HL-60 (cell line): ENCODE data around the gene LRP6.
"Not testable (repeated sequence)": the region's sequence is repeated elsewhere in the genome, so short reads cannot be mapped to it uniquely, and the experiment has no call there.

Experiments used
- DNase-seq, 2 experiments: peaks; one replicate each; pipeline ENCODE4 v3.0.0-alpha.2; 2010 to 2020; ENCODE audit warnings: low read depth in 1 of 2, low spot score in 1 of 2
- H3K27ac ChIP-seq: fragments of 250-450 bp; sonication (Bioruptor Pico); replicated peaks from 2 replicates; pipeline ENCODE4 v1.5.1; 2020; ENCODE audit warnings: mild to moderate bottlenecking, moderate library complexity
- H3K27me3 ChIP-seq: fragments of 250-450 bp; sonication (Bioruptor Pico); 2 replicates; pipeline ENCODE4 v1.5.1; 2021; ENCODE audit warnings: mild to moderate bottlenecking, moderate library complexity; ENCODE audit not compliant: insufficient read depth, poor library complexity, severe bottlenecking
- H3K4me3 ChIP-seq: replicated peaks from 2 replicates; pipeline ENCODE4 v1.5.1; 2011; ENCODE audit warnings: mild to moderate bottlenecking, control low read depth, low read length; ENCODE audit not compliant: insufficient read depth
- CTCF ChIP-seq: IDR thresholded peaks from one replicate; pipeline ENCODE4 v1.5.1; 2011; ENCODE audit warnings: low read length, control low read depth, inconsistent platforms; ENCODE audit not compliant: insufficient read depth
- GABPA ChIP-seq: IDR thresholded peaks from 2 replicates; pipeline ENCODE4 v1.6.1; 2012; ENCODE audit warnings: low read depth
- POLR2AphosphoS5 ChIP-seq: IDR thresholded peaks from 2 replicates; pipeline ENCODE4 v1.6.1; 2012; ENCODE audit warnings: low read depth
- SPI1 ChIP-seq: IDR thresholded peaks from 2 replicates; pipeline ENCODE4 v1.6.1; 2012; ENCODE audit warnings: low read depth, mild to moderate bottlenecking, borderline replicate concordance
- TF ChIP-seq, protein P1 (sequence below): IDR thresholded peaks from 2 replicates; pipeline ENCODE4 v1.6.1; 2012; ENCODE audit warnings: low read depth; ENCODE audit not compliant: insufficient replicate concordance

LRP6 gene

DNA sequence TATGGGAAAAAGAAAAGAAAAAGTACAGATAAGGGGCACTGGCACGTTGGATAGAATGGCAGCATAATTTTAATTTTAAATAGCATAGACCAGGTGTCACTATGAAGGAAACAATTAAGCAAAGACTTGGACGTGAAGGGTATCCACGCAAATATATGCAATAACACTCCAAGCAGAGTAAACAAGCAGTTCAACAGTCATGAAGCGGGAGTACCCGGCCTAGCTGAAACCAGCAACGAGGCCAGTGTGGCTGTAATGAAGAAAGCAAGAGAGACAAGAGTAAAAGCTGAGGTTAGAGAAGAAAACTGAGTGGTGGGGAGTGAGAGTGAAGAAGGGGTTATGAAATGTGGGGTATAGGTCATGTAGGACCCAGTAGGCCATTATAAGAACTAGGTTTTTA, 110.7 kb downstream of the LRP6 start:
- Histone ChIP-seq H3K4me3 (no peak overlapping the region), H3K27me3 (peaks cover 7% of the 10 kb centered on the region), H3K27ac (no peak overlapping the region)
- TF ChIP-seq, protein P1, sequence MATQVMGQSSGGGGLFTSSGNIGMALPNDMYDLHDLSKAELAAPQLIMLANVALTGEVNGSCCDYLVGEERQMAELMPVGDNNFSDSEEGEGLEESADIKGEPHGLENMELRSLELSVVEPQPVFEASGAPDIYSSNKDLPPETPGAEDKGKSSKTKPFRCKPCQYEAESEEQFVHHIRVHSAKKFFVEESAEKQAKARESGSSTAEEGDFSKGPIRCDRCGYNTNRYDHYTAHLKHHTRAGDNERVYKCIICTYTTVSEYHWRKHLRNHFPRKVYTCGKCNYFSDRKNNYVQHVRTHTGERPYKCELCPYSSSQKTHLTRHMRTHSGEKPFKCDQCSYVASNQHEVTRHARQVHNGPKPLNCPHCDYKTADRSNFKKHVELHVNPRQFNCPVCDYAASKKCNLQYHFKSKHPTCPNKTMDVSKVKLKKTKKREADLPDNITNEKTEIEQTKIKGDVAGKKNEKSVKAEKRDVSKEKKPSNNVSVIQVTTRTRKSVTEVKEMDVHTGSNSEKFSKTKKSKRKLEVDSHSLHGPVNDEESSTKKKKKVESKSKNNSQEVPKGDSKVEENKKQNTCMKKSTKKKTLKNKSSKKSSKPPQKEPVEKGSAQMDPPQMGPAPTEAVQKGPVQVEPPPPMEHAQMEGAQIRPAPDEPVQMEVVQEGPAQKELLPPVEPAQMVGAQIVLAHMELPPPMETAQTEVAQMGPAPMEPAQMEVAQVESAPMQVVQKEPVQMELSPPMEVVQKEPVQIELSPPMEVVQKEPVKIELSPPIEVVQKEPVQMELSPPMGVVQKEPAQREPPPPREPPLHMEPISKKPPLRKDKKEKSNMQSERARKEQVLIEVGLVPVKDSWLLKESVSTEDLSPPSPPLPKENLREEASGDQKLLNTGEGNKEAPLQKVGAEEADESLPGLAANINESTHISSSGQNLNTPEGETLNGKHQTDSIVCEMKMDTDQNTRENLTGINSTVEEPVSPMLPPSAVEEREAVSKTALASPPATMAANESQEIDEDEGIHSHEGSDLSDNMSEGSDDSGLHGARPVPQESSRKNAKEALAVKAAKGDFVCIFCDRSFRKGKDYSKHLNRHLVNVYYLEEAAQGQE = no peak
- TF ChIP-seq CTCF (no peak), SPI1 (no peak), GABPA (no peak), POLR2AphosphoS5 (no peak)
- no peak for DNase-seq

DNA sequence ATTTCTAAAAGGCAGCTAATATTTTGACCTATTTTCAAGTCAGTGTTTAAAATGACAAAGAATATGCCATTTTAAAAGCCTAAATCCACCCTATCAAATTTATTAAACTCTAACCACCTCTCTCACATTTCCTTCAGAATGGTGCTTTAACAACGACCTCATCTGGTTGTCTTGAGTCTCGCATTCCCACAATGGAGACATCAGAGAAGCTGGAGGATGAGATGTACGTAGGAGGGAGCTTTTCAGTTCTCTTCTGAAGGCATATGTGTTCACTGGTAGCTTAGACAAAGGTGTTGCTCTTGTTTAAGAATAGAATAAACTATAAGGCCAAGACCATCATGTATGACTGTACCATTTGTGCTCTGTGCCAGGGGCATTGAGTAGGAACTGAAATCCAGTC, 113.2 kb downstream of the LRP6 start:
- Histone ChIP-seq H3K27me3 (peaks cover 7% of the 10 kb centered on the region), H3K4me3 (no peak overlapping the region), H3K27ac (no peak overlapping the region)
- TF ChIP-seq, protein P1 = no peak
- TF ChIP-seq POLR2AphosphoS5 (no peak), SPI1 (no peak), GABPA (no peak), CTCF (no peak)
- no peak for DNase-seq

DNA sequence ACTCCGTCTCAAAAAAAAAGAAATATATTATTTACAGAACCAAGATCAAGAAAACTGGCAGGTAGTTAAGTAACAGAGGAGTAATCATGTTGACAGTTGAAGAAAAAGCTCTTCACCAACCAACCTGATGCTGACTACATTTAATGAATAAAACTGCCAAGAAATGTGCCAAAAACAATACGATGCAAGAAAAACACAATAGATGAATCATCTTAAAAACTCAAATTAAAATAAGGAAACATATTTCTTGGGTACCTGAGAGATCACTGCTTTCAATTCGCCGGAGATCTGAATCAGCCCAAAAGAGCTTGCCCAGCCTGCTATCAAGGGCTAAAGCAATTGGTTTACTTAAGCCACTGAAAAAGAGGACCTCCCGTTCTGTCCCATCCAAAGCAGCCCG, 119.7 kb downstream of the LRP6 start:
- no peak for DNase-seq
- Histone ChIP-seq H3K4me3 (no peak overlapping the region), H3K27ac (no peak overlapping the region), H3K27me3 (peaks cover 4% of the 10 kb centered on the region)
- TF ChIP-seq, protein P1 = no peak
- TF ChIP-seq SPI1 (no peak), CTCF (no peak), GABPA (no peak), POLR2AphosphoS5 (no peak)

DNA sequence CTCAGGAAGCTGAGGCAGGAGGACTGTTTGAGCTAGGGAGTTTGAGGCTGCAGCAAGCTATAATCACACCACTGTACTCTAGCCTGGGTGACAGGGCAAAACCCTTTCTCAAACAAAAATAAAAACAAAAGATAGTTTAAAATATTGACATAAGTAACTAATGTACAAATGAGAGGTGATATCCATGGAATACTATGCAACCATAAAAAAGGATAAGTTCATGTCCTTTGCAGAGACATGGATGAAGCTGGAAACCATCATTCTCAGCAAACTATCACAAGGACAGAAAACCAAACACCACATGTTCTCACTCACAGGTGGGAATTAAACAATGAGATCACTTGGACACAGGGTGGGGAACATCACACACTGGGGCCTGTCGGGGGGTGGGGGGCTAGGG, 122.3 kb downstream of the LRP6 start:
- H3K27me3 ChIP-seq, DNase-seq, H3K4me3 ChIP-seq, H3K27ac ChIP-seq: not testable (repeated sequence)
